ENCODE results near the gene RNF212B. TPM values are rescaled to one million over a fixed set of nuclear protein-coding genes. Genes with fewer than 3 reads are reported as not detected.
"Not testable (repeated sequence)": the region's sequence is repeated elsewhere in the genome, so short reads cannot be mapped to it uniquely, and the experiment has no call there.

RNF212B gene
- total RNA-seq, 4 donors from 2014 or later, result 0.33 TPM; not detected in 3

DNA sequence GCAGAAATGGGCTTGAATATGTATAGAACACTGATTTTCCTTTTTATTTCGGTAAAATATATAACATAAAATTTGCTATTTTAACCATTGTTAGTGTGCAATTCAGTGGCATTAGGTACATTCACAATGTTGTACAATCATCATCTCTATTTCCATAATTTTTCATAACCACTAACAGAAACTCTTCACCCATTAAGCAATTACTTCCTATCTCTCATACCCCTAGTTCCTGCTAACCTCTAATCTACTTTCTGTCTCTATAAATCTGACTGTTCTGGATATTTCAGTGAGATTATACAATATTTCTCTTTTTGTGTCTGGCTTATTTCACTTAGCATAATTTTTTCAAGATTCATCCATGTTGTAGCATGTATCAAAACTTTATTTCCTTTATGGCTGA lies 8.9 kb upstream of the RNF212B start:
- Histone ChIP-seq H3K36me3 (no peaks in the 10 kb centered on the region), H3K9me3 (no peaks in the 10 kb centered on the region), H3K4me1 (no peaks in the 10 kb centered on the region), H3K27ac (replicated peaks in 1 of 4) (no peak overlapping the region), H3K27me3 (no peaks in the 10 kb centered on the region), H3K4me3 (no peak overlapping the region)
- DNase-seq (ENCODE audit: extremely low spot score), result no peak
- intact Hi-C loops (cut with DNase I), result no loop called here
- WGBS, result 84% methylated on average over 1 of the region's 1 CpG
- TF ChIP-seq POLR2A (IDR thresholded peaks at IDR 0.05; ENCODE audit: low read depth) (no peak), POLR2AphosphoS5 (IDR thresholded peaks at IDR 0.05) (no peak), EP300 (IDR thresholded peaks at IDR 0.05) (no peak)
- TF ChIP-seq, protein P1, sequence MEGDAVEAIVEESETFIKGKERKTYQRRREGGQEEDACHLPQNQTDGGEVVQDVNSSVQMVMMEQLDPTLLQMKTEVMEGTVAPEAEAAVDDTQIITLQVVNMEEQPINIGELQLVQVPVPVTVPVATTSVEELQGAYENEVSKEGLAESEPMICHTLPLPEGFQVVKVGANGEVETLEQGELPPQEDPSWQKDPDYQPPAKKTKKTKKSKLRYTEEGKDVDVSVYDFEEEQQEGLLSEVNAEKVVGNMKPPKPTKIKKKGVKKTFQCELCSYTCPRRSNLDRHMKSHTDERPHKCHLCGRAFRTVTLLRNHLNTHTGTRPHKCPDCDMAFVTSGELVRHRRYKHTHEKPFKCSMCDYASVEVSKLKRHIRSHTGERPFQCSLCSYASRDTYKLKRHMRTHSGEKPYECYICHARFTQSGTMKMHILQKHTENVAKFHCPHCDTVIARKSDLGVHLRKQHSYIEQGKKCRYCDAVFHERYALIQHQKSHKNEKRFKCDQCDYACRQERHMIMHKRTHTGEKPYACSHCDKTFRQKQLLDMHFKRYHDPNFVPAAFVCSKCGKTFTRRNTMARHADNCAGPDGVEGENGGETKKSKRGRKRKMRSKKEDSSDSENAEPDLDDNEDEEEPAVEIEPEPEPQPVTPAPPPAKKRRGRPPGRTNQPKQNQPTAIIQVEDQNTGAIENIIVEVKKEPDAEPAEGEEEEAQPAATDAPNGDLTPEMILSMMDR (IDR thresholded peaks at IDR 0.05), result no peak

DNA sequence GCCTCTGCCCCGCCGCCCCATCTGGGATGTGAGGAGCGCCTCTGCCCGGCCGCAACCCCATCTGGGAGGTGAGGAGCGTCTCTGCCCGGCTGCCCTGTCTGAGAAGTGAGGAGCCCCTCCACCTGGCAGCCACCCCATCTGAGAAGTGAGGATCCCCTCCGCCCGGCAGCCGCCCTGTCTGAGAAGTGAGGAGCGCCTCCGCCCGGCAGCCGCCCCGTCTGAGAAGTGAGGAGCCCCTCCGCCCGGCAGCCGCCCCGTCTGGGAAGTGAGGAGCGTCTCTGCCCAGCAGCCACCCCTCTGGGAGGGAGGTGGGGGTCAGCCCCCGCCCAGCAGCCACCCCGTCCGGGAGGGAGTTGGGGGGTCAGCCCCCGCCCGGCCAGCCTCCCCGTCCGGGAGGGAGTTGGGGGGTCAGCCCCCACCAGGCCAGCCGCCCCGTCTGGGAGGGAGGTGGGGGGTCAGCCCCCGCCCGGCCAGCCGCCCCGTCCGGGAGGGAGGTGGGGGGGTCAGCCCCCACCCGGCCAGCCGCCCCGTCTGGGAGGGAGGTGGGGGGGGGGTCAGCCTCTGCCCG lies 5.4 kb upstream of the RNF212B start:
- H3K4me3 ChIP-seq; H3K36me3 ChIP-seq; H3K27me3 ChIP-seq; H3K27ac ChIP-seq (replicated peaks in 1 of 4); intact Hi-C loops (cut with DNase I); H3K4me1 ChIP-seq; H3K9me3 ChIP-seq; DNase-seq (ENCODE audit: extremely low spot score): not testable (repeated sequence)
- 82% methylated on average over 11 of the region's 38 CpGs for WGBS

DNA sequence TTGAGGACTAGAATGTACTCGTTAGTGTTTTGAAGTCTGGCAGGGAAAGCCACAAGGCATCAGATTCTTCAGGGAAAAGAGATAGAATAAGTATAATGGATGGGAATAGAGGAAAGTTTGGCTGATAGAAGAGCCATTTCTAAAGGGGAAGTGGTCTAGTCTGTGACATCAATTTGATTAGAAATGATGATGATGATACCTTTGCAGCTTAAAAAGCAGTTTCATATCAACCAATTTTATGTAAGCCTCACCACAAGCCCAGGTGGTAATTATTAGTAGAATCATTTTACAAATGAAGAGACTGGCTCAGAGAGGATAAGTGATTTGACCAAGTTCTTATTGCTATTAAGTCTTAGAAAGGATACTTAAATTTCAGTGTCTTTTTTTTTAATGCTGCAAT lies 2.9 kb downstream of the RNF212B start:
- intact Hi-C loops (cut with DNase I), result no loop called here
- Histone ChIP-seq H3K27me3 (no peaks in the 10 kb centered on the region), H3K27ac (replicated peaks in 1 of 4) (no peak overlapping the region), H3K4me3 (no peak overlapping the region), H3K4me1 (peaks cover 6 to 10% (median 9%) of the 10 kb centered on the region in 4 donors), H3K9me3 (no peaks in the 10 kb centered on the region), H3K36me3 (no peaks in the 10 kb centered on the region)
- TF ChIP-seq, protein P1 (IDR thresholded peaks at IDR 0.05), result no peak
- TF ChIP-seq POLR2AphosphoS5 (IDR thresholded peaks at IDR 0.05), result no peak
- no peak for TF ChIP-seq EP300 (IDR thresholded peaks at IDR 0.05)
- TF ChIP-seq POLR2A (IDR thresholded peaks at IDR 0.05; ENCODE audit: low read depth), result no peak
- WGBS, result 83% methylated on average over 1 of the region's 1 CpG
- no peak for DNase-seq (ENCODE audit: extremely low spot score)

DNA sequence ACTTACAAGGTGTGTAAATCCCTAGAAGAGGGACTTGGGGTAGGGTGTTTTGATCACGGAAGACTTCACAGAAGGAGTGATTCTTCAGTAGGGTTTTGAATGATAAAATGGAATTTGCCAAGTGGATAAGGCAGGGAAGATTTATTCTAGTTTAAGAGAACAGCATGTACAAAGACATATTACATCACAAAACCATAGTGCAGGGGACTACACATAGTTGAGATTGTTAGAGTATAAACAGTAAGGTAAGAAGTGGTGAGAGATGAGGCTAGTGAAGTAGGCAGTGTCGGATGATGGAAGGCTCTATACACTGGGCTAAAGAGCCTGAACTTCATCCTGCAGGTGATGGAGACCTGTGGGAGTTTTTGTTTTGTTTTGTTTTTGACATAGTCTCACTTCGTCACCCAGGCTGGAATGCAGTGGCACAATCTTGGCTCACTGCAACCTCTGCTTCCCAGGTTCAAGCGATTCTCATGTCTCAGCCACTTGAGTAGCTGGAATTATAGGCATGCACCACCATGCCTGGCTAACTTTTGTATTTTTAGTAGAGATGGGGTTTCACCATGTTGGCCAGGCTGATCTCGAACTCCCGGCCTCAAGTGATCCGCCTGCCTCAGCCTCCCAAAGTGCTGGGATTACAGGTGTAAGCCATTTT lies 3.5 kb downstream of the RNF212B start:
- WGBS, result 91% methylated on average over 7 of the region's 7 CpGs
- H3K4me1 ChIP-seq; H3K4me3 ChIP-seq; DNase-seq (ENCODE audit: extremely low spot score); intact Hi-C loops (cut with DNase I); H3K36me3 ChIP-seq; H3K27ac ChIP-seq (replicated peaks in 1 of 4); H3K27me3 ChIP-seq; H3K9me3 ChIP-seq: not testable (repeated sequence)

DNA sequence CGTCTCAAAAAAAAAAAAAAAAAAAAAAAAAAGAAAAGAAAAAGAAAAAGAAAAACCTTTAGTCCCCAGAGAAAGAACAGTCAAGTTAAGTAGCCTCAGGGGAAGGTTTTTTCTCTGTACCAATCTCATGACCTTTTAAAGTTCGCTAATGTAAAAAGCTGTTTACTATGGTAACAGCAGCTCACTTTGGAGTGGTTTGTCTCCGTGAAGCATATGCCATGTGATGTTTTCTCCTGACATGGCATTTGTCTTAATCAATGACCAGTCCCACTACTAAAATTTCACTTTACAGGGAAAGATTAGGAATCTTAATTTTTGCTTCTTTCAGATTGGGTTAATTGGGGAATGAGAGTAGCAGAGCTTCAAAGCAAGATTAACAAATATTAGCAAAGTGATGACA lies 4.3 kb downstream of the RNF212B start:
- no peak for DNase-seq (ENCODE audit: extremely low spot score)
- no peaks in the 10 kb centered on the region for H3K27me3 ChIP-seq
- no peaks in the 10 kb centered on the region for H3K9me3 ChIP-seq
- H3K4me3 ChIP-seq, result no peak overlapping the region
- intact Hi-C loops (cut with DNase I), result no loop called here
- H3K27ac ChIP-seq (replicated peaks in 1 of 4), result no peak overlapping the region
- H3K36me3 ChIP-seq, result no peaks in the 10 kb centered on the region
- no peak for TF ChIP-seq EP300 (IDR thresholded peaks at IDR 0.05)
- TF ChIP-seq POLR2A (IDR thresholded peaks at IDR 0.05; ENCODE audit: low read depth), result no peak
- no peak for TF ChIP-seq POLR2AphosphoS5 (IDR thresholded peaks at IDR 0.05)
- TF ChIP-seq, protein P1 (IDR thresholded peaks at IDR 0.05), result no peak
- peaks cover 6 to 10% (median 9%) of the 10 kb centered on the region in 4 donors for H3K4me1 ChIP-seq
- WGBS, result 70% methylated on average over 3 of the region's 3 CpGs

DNA sequence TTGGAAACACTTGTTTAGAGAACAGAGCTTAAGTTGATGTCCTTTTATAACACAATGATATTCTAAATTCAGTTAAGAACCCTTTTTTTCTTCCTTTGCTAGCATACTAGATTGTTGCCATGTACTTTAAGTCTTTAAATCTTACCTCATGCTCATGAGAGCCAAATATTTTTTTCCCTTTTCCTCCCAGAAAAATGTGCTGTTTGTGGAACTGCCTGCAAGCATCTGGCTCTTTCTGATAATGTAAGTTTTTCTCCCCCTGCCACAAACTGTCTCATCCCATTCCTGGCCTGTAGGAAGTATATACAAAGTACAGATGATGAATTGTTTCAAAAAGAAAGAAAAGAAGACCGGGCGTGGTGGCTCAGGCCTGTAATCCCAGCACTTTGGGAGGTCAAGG lies 5.3 kb downstream of the RNF212B start:
- TF ChIP-seq POLR2AphosphoS5 (IDR thresholded peaks at IDR 0.05), result no peak
- TF ChIP-seq, protein P1 (IDR thresholded peaks at IDR 0.05), result no peak
- TF ChIP-seq POLR2A (IDR thresholded peaks at IDR 0.05; ENCODE audit: low read depth), result no peak
- TF ChIP-seq EP300 (IDR thresholded peaks at IDR 0.05), result no peak
- Histone ChIP-seq H3K27ac (replicated peaks in 1 of 4) (no peak overlapping the region), H3K27me3 (no peaks in the 10 kb centered on the region), H3K4me1 (peaks cover 2 to 5% (median 3%) of the 10 kb centered on the region in 4 donors), H3K4me3 (no peak overlapping the region), H3K9me3 (no peaks in the 10 kb centered on the region), H3K36me3 (no peaks in the 10 kb centered on the region)
- DNase-seq (ENCODE audit: extremely low spot score), result no peak
- intact Hi-C loops (cut with DNase I), result no loop called here
- 89% methylated on average over 2 of the region's 2 CpGs for WGBS

All from esophagus muscularis mucosa (tissue), 4 donors.